GM19455 (cell line): ENCODE measurements around the gene ZNF443.
"Not testable (repeated sequence)": the region's sequence is repeated elsewhere in the genome, so short reads cannot be mapped to it uniquely, and the experiment has no call there.

Source experiments
- ATAC-seq: cut with Tn5 transposase; IDR thresholded peaks from one replicate; pipeline ENCODE4 v1.9.1; 2021; ENCODE audit not compliant: unreplicated experiment

Gene ZNF443

DNA sequence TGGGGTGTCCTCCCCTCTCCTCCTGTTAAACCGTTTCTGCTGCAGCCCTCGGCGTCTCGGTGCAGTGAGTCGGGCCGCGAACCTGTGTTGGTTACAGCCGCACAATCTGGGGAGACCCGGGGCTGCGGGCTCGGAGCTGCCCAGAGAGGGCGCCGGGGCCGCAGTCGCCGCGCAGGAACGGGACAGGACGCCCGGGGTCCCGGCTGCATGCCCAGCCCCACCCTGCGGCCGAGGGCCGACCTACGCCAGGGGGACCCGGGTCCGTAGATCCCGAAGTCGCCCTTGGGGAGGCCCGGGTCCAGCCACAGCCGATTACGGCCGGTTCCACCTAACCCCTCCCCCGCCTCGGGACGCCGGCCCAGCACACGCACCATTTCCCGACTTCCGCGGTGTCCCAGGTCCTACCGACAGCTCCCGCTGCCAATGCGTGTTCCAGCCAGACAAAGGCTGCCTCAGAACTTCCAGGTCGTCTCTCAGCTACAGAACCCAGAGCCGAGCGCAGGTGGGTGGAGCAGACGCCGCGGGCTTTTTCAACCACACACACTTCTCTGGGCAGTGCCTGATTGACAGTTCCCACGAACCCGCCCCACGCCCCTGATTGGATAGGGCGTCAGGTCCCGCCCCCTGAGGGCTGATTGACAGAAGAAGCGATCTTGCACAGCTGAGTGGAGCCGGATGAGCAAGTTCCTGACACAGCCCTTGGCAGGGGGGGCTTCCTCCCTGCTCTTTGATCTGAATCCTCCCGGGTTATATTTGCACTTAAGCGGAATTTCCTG lies at the start of gene ZNF443:
TSS of gene ZNF443 (minus strand) at position 481 of the 776 bp plus-strand sequence. CDS start at position 374, 107 bp downstream.
- peak; percentile 90 for ATAC-seq

DNA sequence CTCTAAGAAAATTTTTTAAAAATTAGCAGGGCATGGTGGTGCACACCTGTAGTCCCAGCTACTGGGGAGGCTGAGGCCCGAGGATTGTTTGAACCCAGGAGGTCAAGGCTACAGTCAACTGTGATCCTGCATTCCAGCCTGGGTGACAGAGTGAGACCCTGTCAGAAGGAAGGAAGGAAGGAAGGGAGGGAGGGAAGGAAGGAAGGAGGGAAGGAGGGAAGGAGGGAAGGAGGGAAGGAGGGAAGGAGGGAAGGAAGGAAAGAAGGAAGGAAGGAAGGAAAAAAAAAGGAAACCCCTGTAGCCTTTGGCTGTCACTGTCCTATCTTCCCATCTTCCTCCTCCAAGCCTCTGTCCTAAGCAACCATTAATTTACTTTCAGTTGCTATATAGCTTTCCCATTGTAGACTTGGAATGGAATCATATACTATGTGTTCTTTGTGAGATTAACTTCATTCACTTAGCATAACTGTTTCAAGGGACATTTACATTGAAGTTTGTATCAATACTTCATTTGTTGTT lies 45.5 kb upstream of the ZNF443 start:
- ATAC-seq: not testable (repeated sequence)

DNA sequence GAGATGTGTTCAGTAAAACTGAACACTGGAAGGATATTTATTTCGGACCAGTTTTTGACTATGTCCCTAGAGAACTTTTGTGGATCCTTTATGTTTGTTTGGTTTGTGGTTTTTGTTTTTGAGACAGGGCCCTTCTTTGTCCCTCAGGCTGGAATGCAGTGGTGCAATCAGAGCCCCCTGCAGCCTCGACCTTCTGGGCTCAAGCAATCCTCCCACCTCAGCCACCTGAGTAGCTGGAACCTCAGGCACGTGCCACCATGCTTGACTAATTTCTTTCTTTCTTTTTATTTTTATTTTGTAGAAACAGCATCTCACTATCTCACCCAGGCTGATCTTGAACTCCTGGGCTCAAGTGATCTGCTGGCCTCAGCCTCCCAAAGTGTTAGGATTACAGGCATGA lies 44.8 kb upstream of the ZNF443 start:
- no peak for ATAC-seq

DNA sequence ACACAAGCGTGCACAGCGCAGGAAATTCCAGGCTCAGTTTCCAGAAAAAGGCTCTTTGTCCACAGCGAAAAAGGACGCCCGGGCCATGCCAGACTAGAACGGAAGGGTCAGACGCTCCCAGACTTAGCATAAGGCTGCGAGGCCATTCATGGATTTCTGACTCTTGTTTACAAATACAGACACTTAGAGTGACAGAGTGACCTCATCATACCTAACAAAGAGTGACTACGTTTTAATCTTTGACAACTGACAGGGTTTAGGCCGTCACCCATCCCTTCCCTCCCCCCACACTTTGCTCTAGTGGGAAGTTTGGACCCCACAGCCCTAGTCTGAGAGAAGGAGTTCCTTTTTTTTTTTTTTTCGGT lies 44.2 kb upstream of the ZNF443 start:
- ATAC-seq: no peak

DNA sequence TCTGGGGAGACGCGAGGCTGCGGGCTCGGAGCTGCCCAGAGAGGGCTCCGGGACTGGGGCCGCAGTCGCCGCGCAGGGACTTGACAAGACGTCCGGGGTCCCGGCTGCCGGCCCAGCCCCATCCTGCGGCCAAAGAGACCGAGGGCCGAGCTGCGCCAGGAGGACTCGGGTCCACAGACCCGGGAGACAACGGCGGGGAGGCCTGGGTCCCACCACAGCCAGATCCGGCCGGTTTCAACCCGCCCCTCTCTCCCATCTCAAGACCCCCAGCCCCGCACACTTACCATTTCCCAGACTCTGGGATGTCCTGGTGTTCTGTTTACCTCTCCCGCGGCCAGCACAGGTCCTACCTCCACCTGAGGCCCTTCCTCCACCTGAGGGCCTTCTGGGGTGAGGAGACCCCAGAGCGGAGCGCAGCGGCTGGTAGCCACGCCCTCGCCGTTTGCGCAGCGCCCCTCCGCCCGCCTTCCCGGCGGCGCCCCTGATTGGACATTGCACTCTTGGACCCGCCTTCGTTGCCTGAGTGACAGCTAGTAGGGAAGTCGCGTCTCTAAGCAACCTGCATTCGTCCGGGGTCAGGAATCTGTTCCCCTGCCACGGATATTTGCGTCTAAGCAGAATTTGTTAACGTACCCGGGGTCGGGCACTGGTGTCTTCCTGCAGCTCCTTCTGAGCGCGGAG lies 43.7 kb upstream of the ZNF443 start, which contains the start of gene ZNF709:
TSS of gene ZNF709 (minus strand) at position 446 of the 681 bp plus-strand sequence. CDS start at position 287, 159 bp downstream.
- ATAC-seq: peak; percentile 91

DNA sequence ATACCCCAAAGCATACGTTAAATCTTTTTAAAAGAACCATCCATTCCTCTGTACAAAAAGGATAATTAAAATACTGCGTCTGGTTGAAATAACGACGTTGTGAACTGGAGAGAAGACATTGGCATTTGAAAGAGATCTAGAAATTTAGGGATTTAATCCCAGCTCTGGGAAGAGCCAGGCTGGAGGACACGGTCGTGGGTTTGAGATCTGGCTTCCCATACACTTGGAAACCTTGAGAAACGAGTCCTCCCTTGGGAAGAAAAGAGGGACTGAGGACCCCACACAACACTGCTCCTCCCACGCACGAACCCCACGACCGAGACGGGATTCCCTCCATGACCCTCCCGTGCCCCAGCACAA lies 43.2 kb upstream of the ZNF443 start:
- ATAC-seq: no peak

DNA sequence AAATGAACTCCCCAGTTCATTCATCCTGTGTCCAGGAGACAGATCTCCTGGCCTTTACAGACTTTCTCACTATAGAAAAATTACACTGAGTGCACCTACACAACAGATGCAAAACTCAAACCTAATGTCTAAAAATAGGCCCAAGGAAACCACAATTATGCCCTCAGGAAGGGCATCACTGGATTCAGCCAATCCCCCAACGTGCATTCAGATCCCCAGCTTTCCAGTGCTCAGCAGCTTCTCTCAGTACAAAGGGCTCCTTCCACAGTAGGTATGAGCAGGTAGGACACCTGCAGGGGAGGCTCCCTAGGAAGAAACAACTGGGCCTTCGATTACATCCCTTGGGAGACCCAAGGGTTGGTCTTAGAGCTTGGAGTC lies 41.7 kb upstream of the ZNF443 start:
- no peak for ATAC-seq

DNA sequence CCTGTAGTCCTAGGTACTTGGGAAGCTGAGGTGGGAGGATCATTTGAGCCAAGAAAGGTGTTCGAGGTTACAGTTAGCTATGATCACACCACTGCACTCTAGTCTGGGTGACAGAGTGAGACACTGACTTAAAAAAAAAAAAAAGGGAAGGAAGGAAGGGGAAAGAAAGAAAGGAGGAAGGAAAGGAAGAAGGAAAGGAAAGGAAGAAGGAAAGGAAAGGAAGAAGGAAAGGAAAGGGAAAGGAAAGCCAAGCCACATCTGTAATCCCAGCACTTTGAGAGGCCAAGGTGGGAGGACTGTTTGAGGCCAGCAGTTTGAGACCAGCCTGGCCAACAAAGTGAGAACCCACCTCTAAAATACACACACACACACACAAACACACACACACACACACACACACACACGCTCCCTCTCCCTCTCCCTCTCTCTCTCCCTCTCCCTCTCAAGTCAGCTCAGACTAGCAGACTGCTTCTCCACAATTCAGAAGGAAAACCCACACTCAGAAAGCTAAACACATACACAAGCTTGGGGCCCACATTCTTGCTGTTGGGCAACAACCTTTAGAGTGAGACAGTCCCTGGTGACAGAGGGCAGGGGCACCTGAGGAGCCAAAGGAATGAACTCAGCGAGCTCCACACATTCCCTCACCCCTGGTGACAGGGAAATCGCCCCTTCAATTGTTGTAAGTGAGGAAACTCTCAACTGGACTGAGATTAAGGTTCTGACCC lies 41.1 kb upstream of the ZNF443 start:
- no peak for ATAC-seq

DNA sequence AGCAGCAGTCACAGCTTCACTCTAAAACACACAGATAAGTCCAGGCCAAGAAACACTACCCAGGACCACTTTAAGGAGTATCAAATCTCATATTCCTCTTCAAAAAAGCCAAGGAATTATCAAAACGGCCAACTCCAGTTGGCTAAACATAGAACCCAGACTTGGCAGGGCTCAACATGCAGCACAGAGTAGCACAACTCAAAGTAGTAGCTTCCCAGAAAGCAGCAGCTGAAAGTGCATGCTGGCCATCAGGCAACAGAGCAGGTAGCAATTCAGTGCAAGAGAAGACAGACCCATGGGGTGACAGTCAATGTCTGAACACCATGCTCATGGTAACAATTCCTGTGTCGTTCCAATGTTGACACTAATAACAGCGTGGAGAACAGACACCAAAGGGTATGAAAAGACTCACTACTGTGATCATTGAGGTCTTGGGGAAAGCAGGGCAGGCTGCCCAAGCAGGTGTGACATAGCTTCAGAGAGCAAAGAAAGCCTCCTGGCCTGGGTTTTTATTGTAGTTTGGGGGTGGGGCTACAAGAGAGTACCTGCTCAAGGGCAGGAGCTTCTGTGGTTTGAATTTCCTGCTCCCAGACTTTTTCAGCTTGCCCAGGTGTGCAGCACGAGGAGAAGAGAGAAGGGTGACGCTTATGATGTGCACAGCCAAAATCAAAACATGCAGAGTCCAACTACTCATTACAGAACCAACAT lies 37.6 kb upstream of the ZNF443 start:
- no peak for ATAC-seq

DNA sequence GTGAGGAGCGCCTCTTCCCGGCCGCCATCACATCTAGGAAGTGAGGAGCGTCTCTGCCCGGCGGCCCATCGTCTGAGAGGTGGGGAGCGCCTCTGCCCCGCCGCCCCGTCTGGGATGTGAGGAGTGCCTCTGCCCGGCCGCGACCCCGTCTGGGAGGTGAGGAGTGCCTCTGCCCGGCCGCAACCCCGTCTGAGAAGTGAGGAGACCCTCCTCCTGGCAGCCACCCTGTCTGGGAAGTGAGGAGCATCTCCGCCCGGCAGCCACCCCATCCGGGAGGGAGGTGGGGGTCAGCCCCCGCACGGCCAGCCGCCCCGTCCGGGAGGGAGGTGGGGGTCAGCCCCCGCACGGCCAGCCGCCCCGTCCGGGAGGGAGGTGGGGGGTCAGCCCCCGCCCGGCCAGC lies 26.8 kb upstream of the ZNF443 start:
- not testable (repeated sequence) for ATAC-seq

DNA sequence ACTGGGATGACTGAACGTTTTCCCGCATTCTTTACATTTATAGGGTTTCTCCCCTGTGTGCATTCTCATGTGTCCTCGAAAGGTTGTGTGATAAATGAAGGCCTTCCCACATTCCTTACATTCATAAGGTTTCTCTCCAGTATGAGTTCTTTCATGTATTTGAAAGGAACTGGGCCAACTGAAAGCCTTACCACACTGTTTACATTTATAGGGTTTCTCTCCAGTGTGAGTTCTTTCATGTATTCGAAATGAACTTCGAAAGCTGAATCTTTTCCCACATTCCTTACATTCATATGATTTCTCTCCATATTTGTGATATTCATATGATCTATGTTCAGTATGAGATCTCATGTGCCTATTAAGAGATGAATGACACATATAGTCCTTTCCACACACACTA lies 24.4 kb upstream of the ZNF443 start:
- no peak for ATAC-seq

DNA sequence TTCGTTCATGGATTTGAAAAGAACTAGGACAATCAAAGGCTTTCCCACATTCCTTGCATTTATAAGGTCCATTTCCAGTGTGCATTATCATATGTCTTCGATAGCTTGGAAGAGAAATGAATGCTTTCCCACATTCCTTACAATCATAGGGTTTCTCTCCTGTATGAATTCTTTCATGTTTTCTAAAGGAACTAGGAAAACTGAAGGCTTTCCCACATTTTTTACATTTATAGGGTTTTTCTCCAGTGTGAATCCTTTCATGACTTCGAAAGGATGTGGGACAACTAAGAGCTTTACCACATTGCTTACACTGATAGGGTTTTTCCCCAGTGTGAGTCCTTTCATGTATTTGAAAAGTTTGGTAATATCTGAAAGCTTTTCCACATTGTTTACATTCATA lies 23.9 kb upstream of the ZNF443 start:
- no peak for ATAC-seq

DNA sequence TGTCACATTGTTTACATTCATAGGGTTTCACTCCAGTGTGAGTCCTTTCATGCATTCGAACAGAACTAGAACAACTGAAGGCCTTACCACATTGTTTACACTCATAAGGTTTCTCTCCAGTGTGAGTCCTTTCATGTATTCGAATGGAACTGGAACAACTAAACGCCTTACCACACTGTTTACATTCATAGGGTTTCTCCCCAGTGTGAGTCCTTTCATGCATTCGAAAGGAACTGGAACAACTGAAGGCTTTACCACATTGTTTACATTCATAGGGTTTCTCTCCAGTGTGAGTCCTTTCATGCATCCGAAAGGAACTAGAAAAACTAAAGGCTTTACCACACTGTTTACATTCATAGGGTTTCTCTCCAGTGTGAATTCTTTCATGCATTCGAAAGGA lies 23.3 kb upstream of the ZNF443 start:
- not testable (repeated sequence) for ATAC-seq

DNA sequence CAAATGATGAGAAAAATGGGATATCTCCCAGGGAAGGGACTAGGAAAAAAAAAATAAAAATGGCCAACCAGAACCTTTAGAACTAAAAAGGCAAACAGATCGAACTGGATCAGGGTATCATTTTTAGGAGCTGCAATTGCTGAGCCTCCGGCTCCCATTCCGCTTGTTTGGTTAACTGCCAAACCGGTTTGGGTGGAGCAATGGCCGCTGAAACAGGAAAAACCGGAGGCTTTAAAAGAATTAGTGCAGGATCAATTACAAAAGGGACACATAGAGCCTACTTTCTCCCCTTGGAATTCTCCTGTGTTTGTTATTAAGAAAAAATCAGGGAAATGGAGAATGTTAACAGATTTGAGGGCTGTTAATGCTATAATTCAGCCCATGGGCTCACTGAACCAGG lies 12.7 kb upstream of the ZNF443 start:
- no peak for ATAC-seq

DNA sequence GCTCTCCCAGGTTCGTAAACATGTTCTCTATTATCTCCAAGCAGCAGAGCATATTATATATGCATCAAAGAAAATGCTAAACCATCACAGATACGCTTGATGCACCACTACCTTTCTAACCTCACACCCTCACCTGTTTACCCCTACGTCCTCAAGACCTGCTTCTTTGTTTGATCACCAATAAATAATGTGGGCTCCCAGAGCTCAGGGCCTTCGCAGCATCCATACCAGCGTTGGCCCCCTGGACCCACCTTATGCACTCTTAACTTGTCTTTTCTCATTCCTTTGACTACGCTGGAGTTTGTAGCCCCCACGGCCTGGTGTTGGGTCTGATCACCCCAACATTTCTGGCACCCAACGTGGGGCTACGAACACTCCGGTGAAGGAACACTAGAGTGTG lies 10.0 kb upstream of the ZNF443 start:
- no peak for ATAC-seq

DNA sequence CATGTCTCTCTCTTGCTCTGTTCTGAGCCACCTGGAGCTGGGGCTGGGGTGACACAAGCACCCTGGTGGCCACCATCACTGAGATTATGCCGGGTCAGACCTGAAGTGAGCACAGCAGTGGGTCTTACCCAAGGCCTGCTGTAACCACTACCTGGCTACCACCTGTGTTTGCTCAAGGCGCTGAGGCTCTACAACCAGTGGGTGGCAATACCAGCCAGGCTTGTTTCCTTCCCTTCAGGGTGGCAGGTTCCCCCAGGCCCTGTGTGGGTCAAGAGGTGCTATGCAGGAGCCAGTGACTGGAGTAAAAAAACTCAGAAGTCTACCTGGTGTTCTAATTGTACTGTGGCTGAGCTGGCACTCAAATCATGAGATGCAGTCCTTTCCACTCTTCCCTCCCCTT lies 8.0 kb upstream of the ZNF443 start:
- no peak for ATAC-seq

DNA sequence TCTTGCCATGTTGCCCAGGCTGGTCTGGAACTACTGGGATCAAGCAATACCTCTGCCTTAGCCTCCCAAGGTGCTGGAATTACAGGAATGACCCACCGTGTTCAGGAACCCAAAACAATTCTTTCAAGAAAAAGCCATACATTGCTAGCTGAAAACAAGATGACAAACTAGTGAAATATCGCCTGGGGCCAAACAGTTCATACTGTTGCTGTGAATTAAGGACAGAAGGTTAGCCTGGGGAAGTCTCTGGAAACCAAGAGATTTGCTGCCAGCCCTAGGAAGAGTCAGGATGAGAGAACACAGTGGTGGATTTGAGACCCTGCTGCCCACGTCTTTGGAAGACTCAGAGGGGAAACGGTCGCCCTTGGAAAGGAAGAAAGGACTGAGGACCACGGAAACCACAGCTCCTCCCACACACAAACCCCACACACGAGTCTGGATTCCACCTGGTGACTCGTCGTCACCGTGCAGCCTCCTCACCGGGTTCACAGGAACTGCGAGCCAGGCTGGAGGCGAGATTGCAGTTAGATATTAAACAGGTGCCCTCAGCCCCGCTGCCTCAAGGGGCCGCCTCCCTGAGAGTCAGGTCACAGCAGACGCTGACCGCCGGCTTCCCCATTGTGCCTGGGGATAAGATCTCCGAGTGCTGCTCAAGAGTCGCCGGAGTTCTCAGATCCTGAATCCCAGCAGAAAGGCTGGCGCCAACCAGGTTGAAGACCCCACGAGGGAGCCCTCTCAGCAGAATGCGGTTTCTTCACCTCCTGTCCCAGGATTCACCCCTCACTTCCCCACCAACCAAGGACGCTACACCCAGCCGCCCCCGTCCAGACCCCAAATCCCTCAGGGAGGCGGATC lies 908 bp downstream of the ZNF443 start:
- peak; percentile 23 for ATAC-seq

DNA sequence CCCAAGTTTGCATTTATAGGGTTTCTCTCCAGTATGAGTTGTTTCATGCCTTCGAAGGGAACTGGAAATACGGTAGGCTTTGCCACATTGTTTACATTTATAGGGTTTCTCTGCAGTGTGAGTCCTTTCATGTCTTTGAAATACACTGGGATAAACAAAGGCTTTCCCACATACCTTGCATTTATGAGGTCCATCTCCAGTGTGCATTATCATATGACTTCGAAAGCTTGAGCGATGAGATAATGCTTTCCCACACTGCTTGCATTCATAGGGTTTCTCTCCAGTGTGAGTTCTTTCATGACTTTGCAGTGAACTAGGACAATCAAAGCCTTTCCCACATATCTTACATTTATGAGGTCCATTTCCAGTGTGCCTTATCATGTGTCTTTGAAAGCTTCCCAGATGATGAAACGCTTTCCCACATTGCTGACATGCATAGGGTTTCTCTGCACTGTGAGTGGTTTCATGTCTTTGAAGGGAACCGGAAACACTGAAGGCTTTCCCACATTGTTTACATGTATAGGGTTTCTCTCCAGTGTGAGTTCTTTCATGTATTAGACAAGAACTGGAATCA lies 10.0 kb downstream of the ZNF443 start:
- not testable (repeated sequence) for ATAC-seq

DNA sequence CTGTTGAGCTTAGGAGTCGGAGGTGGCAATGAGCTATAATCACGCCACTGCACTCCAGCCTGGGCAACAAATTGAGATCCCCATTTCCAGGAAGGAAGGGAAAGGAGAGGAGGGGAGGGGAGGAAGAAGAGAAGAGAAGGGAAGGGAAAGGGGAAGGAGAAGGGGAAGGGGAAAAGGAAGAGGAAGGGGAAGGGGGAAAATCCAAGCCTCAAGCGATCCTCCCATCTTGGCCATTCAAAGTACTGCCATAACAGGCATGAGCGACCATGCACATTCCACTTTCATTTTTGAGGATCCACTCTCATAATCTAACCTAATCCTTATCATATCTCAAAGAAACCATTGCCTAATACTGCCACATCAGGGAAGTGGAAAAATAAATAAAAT lies 14.9 kb downstream of the ZNF443 start:
- ATAC-seq: no peak
